Effector memory CD8-positive, alpha-beta T cell (primary cell): ENCODE data around the gene GLT6D1.

Experiments
- ATAC-seq: fragments of 150-1000 bp; cut with Tn5 transposase; replicated peaks from 2 replicates; pipeline ENCODE4 v1.10.0; 2021; ENCODE audit warnings: mild to moderate bottlenecking, moderate library complexity
- DNase-seq, 3 experiments: peaks; one replicate each; pipeline ENCODE4 v3.0.0; 2021
- H3K27ac Mint-ChIP-seq, 2 donors: one replicate each; pipeline ENCODE4 v1.8.0; 2022; ENCODE audit warnings: mild to moderate bottlenecking in 2 of 2, mixed read lengths in 2 of 2, moderate library complexity in 2 of 2
- H3K27me3 Mint-ChIP-seq, 2 donors: one replicate each; pipeline ENCODE4 v1.8.0; 2022; ENCODE audit warnings: mixed read lengths in 2 of 2
- H3K36me3 Mint-ChIP-seq: one replicate; pipeline ENCODE4 v1.8.0; 2022; ENCODE audit warnings: mild to moderate bottlenecking, moderate library complexity, mixed read lengths; ENCODE audit not compliant: insufficient read depth
- H3K4me1 Mint-ChIP-seq, 2 donors: one replicate each; pipeline ENCODE4 v1.8.0; 2022; ENCODE audit warnings: low read depth in 2 of 2, mixed read lengths in 2 of 2
- H3K4me3 Mint-ChIP-seq, 2 donors: one replicate each; pipeline ENCODE4 v1.8.0; 2022; ENCODE audit warnings: mild to moderate bottlenecking in 2 of 2, mixed read lengths in 2 of 2, moderate library complexity in 2 of 2
- H3K9me3 Mint-ChIP-seq, 2 donors: one replicate each; pipeline ENCODE4 v1.8.0; 2022; ENCODE audit warnings: mixed read lengths in 2 of 2

GLT6D1 gene

DNA sequence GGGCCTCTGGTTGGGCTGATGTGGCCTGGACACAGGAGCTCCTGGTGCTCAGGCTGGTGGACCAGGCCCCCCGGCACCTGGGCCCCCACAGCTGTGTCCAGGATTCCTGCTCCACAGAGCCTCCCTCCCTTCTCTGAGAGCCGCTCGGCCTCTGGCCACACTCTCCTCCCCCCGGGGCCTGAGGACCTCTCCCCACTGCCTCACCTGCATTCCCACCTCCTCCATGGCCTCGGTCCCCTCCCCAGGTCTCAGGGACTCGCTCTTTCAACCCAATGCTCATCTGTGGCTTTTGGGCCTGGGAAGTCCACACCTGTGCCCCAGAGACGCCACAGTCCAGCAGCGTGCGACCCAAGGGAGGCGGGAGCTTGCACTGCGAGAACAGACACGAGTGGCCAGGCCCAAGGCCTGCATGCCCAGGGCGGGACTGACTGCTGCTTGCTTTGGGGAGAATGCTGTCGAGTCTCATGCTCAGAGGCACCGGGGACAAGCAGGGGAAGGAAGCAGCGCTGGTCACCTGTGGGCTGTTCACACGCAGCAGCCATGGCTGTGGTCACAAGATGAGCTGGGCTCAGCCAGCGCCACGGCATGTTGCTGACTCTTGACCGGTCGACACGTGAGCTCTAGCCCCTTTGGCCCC is 63.2 kb downstream of the GLT6D1 start:
- Mint-ChIP-seq H3K4me3 (no peak overlapping the region), H3K27ac (no peak overlapping the region), H3K27me3 (peaks cover 0 to 5% of the 10 kb centered on the region in 2 donors), H3K9me3 (no peaks in the 10 kb centered on the region), H3K4me1 (no peaks in the 10 kb centered on the region), H3K36me3 (no peaks in the 10 kb centered on the region)
- no peak for DNase-seq
- no peak for ATAC-seq

DNA sequence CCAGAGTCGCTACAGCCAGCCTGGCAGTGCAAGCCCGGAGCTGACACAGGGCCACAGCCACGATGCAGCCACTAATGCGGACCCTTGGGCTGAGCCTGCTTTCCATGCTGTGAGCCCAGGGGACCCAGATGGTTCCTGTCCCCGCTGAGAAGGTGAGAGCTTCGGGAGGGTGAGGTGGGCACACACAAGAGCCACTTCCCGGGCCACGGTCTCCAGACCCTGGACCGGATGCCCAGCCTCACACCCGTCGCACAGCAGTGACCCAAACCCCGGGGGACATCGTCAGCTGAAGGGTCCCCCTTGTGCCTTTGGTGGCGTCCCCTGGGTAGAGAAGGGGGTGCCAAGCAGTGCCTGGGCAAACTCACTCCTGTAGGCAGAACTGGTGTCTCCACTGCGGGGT is 64.4 kb downstream of the GLT6D1 start:
- ATAC-seq, result no peak
- H3K9me3 Mint-ChIP-seq, result no peaks in the 10 kb centered on the region
- H3K4me1 Mint-ChIP-seq, result no peaks in the 10 kb centered on the region
- no peak for DNase-seq
- H3K27me3 Mint-ChIP-seq, result peaks cover 0 to 5% of the 10 kb centered on the region in 2 donors
- H3K36me3 Mint-ChIP-seq, result no peaks in the 10 kb centered on the region
- no peak overlapping the region for H3K4me3 Mint-ChIP-seq
- H3K27ac Mint-ChIP-seq, result no peak overlapping the region

DNA sequence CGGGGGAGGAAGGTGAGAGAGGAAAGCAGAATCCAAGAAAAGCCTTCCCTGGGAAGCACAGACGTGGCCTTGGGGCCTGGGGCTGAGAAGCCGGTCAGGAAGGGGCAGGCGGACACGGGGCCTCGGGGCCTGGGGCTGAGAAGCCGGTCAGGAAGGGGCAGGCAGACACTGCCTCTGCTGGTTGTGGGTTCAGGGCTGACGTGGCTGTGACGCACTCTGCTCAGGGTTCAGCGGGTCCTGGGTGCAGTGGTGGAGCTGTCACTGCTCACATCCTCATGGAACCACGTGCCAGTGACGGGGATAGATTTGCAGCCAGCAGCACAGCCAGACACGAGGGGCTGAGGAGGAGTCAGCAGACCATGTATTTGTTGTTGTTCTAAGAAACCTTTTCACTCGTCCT is 65.0 kb downstream of the GLT6D1 start:
- Mint-ChIP-seq H3K9me3 (peaks cover 0 to under 1% of the 10 kb centered on the region in 2 donors), H3K4me3 (no peak overlapping the region), H3K27me3 (peaks cover 0 to 5% of the 10 kb centered on the region in 2 donors), H3K36me3 (no peaks in the 10 kb centered on the region), H3K4me1 (no peaks in the 10 kb centered on the region), H3K27ac (no peak overlapping the region)
- no peak for ATAC-seq
- DNase-seq, result no peak
